ENCODE results near the gene KIR2DL4. TPM values are rescaled to one million over a fixed set of nuclear protein-coding genes. Genes with fewer than 3 reads are reported as not detected.
"Not testable (repeated sequence)": the region's sequence is repeated elsewhere in the genome, so short reads cannot be mapped to it uniquely, and the experiment has no call there.

KIR2DL4 gene
- polyA plus RNA-seq (2011; rRNA removed): not detected in 2 replicates
- polyA minus RNA-seq (2011; rRNA and poly(A)+ RNA removed): not detected in 2 replicates

DNA sequence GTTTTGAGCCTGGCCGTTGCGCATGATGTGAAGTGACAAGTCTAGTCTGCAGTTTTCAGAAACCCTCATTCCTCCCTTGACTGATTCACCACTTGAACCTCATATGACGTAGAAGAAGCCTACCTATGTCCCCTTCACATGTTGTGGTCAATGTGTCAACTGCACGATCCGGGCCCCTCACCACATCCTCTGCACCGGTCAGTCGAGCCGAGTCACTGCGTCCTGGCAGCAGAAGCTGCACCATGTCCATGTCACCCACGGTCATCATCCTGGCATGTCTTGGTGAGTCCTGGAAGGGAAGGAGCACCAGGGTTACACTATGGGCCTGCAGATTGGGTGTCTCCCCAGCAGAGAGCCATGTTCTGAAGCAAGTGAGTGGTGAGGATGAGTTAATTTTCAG lies at the start of gene KIR2DL4:
KIR2DL4 (plus strand) TSS at position 201 of the 400 bp plus-strand sequence; CDS start at position 243, 42 bp downstream.
- no peaks in the 10 kb centered on the region for H3K27me3 ChIP-seq (ENCODE audit: control insufficient read depth, insufficient read depth, low read length)
- peaks cover 46% of the 10 kb centered on the region for H3K9me3 ChIP-seq (ENCODE audit: control insufficient read depth, insufficient read depth, low read length)
- CTCF ChIA-PET: no interaction called here
- POLR2A ChIA-PET: no interaction called here
- TF ChIP-seq, protein P1, sequence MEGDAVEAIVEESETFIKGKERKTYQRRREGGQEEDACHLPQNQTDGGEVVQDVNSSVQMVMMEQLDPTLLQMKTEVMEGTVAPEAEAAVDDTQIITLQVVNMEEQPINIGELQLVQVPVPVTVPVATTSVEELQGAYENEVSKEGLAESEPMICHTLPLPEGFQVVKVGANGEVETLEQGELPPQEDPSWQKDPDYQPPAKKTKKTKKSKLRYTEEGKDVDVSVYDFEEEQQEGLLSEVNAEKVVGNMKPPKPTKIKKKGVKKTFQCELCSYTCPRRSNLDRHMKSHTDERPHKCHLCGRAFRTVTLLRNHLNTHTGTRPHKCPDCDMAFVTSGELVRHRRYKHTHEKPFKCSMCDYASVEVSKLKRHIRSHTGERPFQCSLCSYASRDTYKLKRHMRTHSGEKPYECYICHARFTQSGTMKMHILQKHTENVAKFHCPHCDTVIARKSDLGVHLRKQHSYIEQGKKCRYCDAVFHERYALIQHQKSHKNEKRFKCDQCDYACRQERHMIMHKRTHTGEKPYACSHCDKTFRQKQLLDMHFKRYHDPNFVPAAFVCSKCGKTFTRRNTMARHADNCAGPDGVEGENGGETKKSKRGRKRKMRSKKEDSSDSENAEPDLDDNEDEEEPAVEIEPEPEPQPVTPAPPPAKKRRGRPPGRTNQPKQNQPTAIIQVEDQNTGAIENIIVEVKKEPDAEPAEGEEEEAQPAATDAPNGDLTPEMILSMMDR (IDR thresholded peaks at IDR 0.05; ENCODE audit: low read depth, low read length): no peak
- no peak within 1 kb of the TSS for H3K4me3 ChIP-seq (ENCODE audit: low read depth, low read length)
- H3K27ac ChIP-seq (ENCODE audit: low read depth, low read length): no peak within 1 kb of the TSS
- no peak for DNase-seq (ENCODE audit: low read depth, low spot score)

DNA sequence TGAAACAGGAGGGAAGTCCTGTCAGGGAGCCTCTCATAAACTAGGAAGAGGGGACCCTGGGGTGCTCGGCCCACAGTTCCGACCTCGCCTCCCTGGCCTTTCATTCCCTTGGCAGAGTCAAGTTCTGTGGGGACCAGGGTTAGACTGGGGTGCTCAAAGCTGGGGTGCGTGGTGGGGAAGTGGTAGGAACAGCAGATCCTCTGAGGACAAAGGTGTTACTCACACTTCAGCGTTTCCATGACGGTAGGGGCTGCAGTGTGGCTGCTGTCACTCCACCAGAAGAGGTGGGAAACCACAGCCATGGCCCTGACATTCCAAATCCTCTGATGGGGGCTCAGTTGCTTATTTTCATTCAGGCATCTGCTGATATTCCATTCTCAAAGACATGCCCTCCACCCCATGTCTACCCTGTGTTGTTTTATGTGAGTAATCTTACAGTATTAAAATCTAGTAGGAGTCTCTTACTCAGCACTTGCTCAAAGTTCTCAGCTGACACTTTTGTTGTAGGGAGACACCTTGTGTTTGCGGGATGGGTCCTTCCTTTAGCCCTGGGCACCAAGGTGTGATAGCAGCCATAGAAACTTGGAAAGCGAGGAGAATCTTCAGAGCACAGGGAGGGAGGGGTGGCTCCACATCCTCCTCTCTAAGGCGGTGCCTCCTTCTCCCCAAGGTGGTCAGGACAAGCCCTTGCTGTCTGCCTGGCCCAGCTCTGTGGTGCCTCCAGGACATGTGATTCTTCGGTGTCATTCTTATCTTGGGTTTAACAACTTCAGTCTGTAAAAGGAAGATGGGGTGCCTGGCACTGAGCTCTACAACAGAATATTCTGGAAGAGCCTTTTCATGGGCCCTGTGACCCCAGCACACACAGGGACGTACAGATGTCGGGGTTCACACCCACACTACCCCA lies 47.0 kb upstream of the KIR2DL4 start:
- H3K4me3 ChIP-seq (ENCODE audit: low read depth, low read length); H3K27me3 ChIP-seq (ENCODE audit: control insufficient read depth, insufficient read depth, low read length); POLR2A ChIA-PET; DNase-seq (ENCODE audit: low read depth, low spot score); H3K27ac ChIP-seq (ENCODE audit: low read depth, low read length); CTCF ChIA-PET: not testable (repeated sequence)
- peaks cover 11% of the 10 kb centered on the region for H3K9me3 ChIP-seq (ENCODE audit: control insufficient read depth, insufficient read depth, low read length)

DNA sequence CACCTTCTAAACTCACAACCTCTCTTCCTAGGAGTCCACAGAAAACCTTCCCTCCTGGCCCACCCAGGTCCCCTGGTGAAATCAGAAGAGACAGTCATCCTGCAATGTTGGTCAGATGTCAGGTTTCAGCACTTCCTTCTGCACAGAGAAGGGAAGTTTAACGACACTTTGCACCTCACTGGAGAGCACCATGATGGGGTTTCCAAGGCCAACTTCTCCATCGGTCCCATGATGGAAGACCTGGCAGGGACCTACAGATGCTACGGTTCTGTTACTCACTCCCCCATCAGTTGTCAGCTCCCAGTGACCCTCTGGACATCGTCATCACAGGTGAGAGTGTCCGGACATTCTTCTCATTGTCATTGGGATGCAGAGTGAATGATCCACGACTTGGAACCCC lies 44.8 kb upstream of the KIR2DL4 start:
- CTCF ChIA-PET; H3K4me3 ChIP-seq (ENCODE audit: low read depth, low read length); H3K27me3 ChIP-seq (ENCODE audit: control insufficient read depth, insufficient read depth, low read length); DNase-seq (ENCODE audit: low read depth, low spot score); H3K27ac ChIP-seq (ENCODE audit: low read depth, low read length); POLR2A ChIA-PET: not testable (repeated sequence)
- H3K9me3 ChIP-seq (ENCODE audit: control insufficient read depth, insufficient read depth, low read length): peaks cover 11% of the 10 kb centered on the region

DNA sequence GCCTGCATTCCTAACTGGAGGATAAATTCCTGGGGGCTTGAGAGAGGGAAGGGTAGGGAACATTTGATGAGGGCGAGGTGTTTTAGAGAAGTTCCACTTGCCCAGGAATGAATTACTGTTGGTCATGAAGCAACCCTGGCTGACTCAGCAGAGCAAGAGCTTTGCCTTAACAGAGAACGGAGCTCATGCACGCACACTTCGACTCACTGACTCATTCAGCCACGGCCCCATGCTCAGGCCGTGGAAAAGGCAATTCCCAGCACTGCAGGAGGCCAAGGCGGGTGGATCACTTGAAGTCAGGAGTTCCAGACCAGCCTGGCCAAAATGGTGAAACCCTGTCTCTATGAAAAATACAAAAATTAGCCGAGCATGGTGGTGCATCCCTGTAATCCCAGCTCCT lies 39.2 kb upstream of the KIR2DL4 start:
- POLR2A ChIA-PET; DNase-seq (ENCODE audit: low read depth, low spot score); H3K9me3 ChIP-seq (ENCODE audit: control insufficient read depth, insufficient read depth, low read length); CTCF ChIA-PET; H3K27ac ChIP-seq (ENCODE audit: low read depth, low read length); H3K4me3 ChIP-seq (ENCODE audit: low read depth, low read length); H3K27me3 ChIP-seq (ENCODE audit: control insufficient read depth, insufficient read depth, low read length): not testable (repeated sequence)

DNA sequence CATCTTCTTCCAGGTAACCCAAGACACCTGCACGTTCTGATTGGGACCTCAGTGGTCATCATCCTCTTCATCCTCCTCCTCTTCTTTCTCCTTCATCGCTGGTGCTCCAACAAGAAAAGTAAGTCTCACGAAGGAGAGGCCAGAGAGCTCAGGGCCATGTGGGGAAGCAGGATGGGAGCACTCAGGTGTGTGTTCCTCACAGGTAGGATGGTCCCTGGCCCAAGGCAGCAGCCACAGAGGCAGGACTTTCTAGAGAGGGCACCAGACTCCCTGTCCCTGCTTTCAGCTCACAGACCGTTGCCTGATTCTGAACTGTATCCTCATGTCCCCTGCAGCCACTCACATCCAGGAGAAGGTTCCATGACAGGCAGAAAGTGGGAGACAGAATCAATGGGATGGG lies 36.9 kb upstream of the KIR2DL4 start:
- H3K27ac ChIP-seq (ENCODE audit: low read depth, low read length); H3K4me3 ChIP-seq (ENCODE audit: low read depth, low read length); H3K27me3 ChIP-seq (ENCODE audit: control insufficient read depth, insufficient read depth, low read length); POLR2A ChIA-PET; DNase-seq (ENCODE audit: low read depth, low spot score); H3K9me3 ChIP-seq (ENCODE audit: control insufficient read depth, insufficient read depth, low read length); CTCF ChIA-PET: not testable (repeated sequence)

DNA sequence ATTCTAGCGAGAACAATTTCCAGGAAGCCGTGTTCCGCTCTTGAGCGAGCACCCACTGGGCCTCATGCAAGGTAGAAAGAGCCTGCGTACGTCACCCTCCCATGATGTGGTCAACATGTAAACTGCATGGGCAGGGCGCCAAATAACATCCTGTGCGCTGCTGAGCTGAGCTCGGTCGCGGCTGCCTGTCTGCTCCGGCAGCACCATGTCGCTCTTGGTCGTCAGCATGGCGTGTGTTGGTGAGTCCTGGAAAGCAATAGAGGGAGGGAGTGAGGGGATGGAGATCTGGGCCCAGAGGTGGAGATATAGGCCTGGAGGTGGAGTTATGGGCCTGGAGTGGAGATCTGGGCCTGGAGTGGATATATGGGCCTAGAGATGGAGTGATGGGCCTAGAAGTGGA lies 33.8 kb upstream of the KIR2DL4 start, which contains the start of gene KIR2DL1:
KIR2DL1 (plus strand) TSS at position 148 of the 400 bp plus-strand sequence; CDS start at position 206, 58 bp downstream.
- H3K27me3 ChIP-seq (ENCODE audit: control insufficient read depth, insufficient read depth, low read length); H3K4me3 ChIP-seq (ENCODE audit: low read depth, low read length); POLR2A ChIA-PET; H3K27ac ChIP-seq (ENCODE audit: low read depth, low read length); H3K9me3 ChIP-seq (ENCODE audit: control insufficient read depth, insufficient read depth, low read length); CTCF ChIA-PET; DNase-seq (ENCODE audit: low read depth, low spot score): not testable (repeated sequence)

DNA sequence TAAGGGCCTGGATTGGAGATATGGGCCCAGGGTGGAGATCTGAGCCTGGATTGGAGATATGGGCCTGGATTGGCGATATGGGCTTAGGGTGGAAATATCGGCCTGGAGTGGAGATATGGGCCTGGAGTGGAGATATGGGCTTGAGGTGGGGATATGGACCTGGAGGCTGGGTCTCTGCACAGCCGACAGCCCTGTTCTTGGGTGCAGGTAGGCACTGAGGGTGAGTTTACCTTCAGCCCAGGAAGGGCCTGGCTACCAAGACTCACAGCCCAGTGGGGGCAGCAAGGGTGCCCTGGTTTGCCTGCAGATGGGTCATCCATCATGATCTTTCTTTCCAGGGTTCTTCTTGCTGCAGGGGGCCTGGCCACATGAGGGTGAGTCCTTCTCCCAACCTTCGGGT lies 32.9 kb upstream of the KIR2DL4 start:
- H3K27ac ChIP-seq (ENCODE audit: low read depth, low read length); H3K9me3 ChIP-seq (ENCODE audit: control insufficient read depth, insufficient read depth, low read length); CTCF ChIA-PET; H3K27me3 ChIP-seq (ENCODE audit: control insufficient read depth, insufficient read depth, low read length); H3K4me3 ChIP-seq (ENCODE audit: low read depth, low read length); POLR2A ChIA-PET; DNase-seq (ENCODE audit: low read depth, low spot score): not testable (repeated sequence)

DNA sequence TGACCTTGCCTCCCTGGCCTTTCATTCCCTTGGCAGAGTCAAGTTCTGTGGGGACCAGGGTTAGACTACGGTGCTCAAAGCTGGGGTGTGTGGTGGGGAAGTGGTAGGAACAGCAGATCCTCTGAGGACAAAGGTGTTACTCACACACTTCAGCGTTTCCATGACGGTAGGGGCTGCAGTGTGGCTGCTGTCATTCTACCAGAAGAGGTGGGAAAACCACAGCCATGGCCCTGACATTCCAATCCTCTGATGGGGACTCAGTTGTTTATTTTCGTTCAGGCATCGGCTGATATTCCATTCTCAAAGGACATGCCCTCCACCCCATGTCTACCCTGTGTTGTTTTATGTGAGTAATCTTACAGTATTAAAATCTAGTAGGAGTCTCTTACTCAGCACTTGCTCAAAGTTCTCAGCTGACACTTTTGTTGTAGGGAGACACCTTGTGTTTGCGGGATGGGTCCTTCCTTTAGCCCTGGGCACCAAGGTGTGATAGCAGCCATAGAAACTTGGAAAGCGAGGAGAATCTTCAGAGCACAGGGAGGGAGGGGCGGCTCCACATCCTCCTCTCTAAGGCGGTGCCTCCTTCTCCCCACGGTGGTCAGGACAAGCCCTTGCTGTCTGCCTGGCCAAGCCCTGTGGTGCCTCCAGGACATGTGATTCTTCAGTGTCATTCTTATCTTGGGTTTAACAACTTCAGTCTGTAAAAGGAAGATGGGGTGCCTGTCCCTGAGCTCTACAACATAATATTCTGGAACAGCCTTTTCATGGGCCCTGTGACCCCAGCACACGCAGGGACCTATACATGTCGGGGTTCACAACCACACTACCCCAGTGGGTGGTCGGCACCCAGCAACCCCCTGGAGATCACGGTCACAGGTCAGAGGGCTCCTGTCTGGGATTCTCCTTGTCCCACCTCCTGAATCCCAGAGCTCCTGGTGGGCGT lies 32.1 kb upstream of the KIR2DL4 start:
- H3K27ac ChIP-seq (ENCODE audit: low read depth, low read length); H3K27me3 ChIP-seq (ENCODE audit: control insufficient read depth, insufficient read depth, low read length); H3K9me3 ChIP-seq (ENCODE audit: control insufficient read depth, insufficient read depth, low read length); POLR2A ChIA-PET; CTCF ChIA-PET; H3K4me3 ChIP-seq (ENCODE audit: low read depth, low read length); DNase-seq (ENCODE audit: low read depth, low spot score): not testable (repeated sequence)

DNA sequence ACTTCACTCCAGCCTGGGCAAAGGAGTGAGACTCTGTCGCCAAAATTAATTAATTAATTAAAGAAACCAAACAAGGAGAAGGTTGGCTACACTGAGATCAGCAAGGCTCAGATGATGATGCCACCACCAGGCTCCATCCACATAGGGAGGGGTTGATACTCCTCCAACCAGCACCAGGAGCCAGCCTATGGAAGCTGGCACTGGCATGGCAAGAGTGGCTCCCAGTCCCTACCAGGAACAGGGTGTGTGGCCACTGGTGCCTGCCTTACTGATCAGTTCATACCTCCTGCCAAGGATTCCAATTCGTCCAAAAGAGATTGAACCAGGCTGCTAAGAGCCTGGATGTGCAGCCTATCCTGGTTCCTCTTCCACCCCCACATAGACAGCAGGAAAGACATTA lies 30.7 kb upstream of the KIR2DL4 start:
- H3K27me3 ChIP-seq (ENCODE audit: control insufficient read depth, insufficient read depth, low read length); H3K27ac ChIP-seq (ENCODE audit: low read depth, low read length); DNase-seq (ENCODE audit: low read depth, low spot score); CTCF ChIA-PET; POLR2A ChIA-PET; H3K4me3 ChIP-seq (ENCODE audit: low read depth, low read length); H3K9me3 ChIP-seq (ENCODE audit: control insufficient read depth, insufficient read depth, low read length): not testable (repeated sequence)

DNA sequence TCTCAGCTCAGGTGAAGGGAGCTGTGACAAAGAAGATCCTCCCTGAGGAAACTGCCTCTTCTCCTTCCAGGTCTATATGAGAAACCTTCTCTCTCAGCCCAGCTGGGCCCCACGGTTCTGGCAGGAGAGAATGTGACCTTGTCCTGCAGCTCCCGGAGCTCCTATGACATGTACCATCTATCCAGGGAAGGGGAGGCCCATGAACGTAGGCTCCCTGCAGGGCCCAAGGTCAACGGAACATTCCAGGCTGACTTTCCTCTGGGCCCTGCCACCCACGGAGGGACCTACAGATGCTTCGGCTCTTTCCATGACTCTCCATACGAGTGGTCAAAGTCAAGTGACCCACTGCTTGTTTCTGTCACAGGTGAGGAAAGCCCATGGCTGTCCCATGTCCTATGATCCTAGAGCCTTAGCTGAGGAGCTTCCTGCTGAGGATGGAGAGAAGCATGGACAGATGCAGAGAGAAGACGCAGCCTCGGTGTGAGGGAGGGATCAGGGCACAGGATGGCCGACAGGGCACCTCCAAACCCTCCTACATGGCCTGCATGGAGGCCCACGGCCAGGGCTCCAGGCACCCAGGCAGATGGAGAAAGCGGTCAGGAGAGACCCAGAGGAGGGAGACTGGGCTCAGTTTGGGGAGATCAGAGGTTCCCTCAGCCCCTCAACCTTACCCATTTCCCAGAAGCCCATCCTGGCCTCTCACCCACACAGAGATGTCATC lies 28.2 kb upstream of the KIR2DL4 start:
- H3K4me3 ChIP-seq (ENCODE audit: low read depth, low read length); H3K27ac ChIP-seq (ENCODE audit: low read depth, low read length); H3K9me3 ChIP-seq (ENCODE audit: control insufficient read depth, insufficient read depth, low read length); H3K27me3 ChIP-seq (ENCODE audit: control insufficient read depth, insufficient read depth, low read length); DNase-seq (ENCODE audit: low read depth, low spot score); CTCF ChIA-PET; POLR2A ChIA-PET: not testable (repeated sequence)

Measured in AG04450 (cell line).